PFSK-1 (cell line): ENCODE data around the gene OPN1SW.

ENCODE experiments used
- POLR2AphosphoS5 ChIP-seq: IDR thresholded peaks from 2 replicates; pipeline ENCODE4 v1.6.1; 2012; ENCODE audit warnings: low read depth, mild to moderate bottlenecking, control low read depth, low read length, moderate library complexity
- REST ChIP-seq, 2 experiments: IDR thresholded peaks; 2 replicates each; pipeline versions ENCODE4 v1.6.1 to v1.8.0; 2011 to 2012; ENCODE audit warnings: low read depth in 2 of 2, low read length in 2 of 2, control low read depth in 1 of 2, inconsistent platforms in 1 of 2, mild to moderate bottlenecking in 1 of 2, moderate library complexity in 1 of 2; ENCODE audit not compliant: insufficient read depth in 1 of 2

- TF ChIP-seq REST (IDR thresholded peaks at IDR 0.05; ENCODE audit: insufficient read depth in 1 of 2, low read depth in 2 of 2, low read length in 2 of 2) = no peak
- no peak; the same call in 1 of the 2 replicates for TF ChIP-seq POLR2AphosphoS5
These were observed 40.7 kb downstream of the OPN1SW start for GRCh38 chr7:128734890-128735289.
